Keratinocyte (primary cell): Measurements from ENCODE around the gene SYNPR. TPM values are rescaled to one million over a fixed set of nuclear protein-coding genes. Genes with fewer than 3 reads are reported as not detected.

Experiments used
- DNase-seq: peaks from one replicate; pipeline ENCODE4 v3.0.0-alpha.2; 2011; ENCODE audit warnings: low read depth, missing footprints, low spot score
- FAIRE-seq: peaks from 2 replicates; lab custom pipeline; 2011; peaks lifted over from hg19 to GRCh38; lab: Jason Lieb, UNC
- H2AFZ ChIP-seq: 2 replicates; pipeline ENCODE4 v1.6.0; 2012; ENCODE audit warnings: low read length, control low read depth, inconsistent platforms; ENCODE audit not compliant: control insufficient read depth
- H3K27ac ChIP-seq: 2 replicates; pipeline ENCODE4 v1.5.1; 2011; ENCODE audit warnings: low read length; ENCODE audit not compliant: control insufficient read depth, insufficient read depth
- H3K27me3 ChIP-seq: 3 replicates; pipeline ENCODE4 v1.6.0; 2011; ENCODE audit warnings: low read length; ENCODE audit not compliant: control insufficient read depth, insufficient read depth; ENCODE audit errors: extremely low read depth
- H3K36me3 ChIP-seq, 2 experiments: 2 replicates in 1 of 2; 3 replicates in 1 of 2; pipeline ENCODE4 v1.5.1; 2011; ENCODE audit warnings: low read length in 2 of 2, mild to moderate bottlenecking in 1 of 2; ENCODE audit not compliant: control insufficient read depth in 2 of 2, insufficient read depth in 2 of 2; ENCODE audit errors: extremely low read depth in 1 of 2
- H3K4me1 ChIP-seq: 3 replicates; pipeline ENCODE4 v1.5.1; 2011; ENCODE audit warnings: low read length; ENCODE audit not compliant: control insufficient read depth, insufficient read depth; ENCODE audit errors: extremely low read depth
- H3K4me2 ChIP-seq: 3 replicates; pipeline ENCODE4 v1.6.0; 2011; ENCODE audit warnings: low read depth, low read length; ENCODE audit not compliant: control insufficient read depth, insufficient read depth; ENCODE audit errors: extremely low read depth
- H3K4me3 ChIP-seq, 3 experiments: fragments of 200-600 bp in 1 of 3; sonication (generic) in 1 of 3; 2 replicates in 2 of 3; 3 replicates in 1 of 3; pipeline ENCODE4 v1.5.1; 2011 to 2016; ENCODE audit warnings: low read length in 3 of 3, mild to moderate bottlenecking in 3 of 3, control low read depth in 2 of 3, inconsistent platforms in 1 of 3, low read depth in 1 of 3, mixed read lengths in 1 of 3, mixed run types in 1 of 3, moderate library complexity in 1 of 3; ENCODE audit not compliant: control insufficient read depth in 2 of 3, insufficient read depth in 2 of 3; ENCODE audit errors: extremely low read depth in 1 of 3
- H3K79me2 ChIP-seq: 2 replicates; pipeline ENCODE4 v1.6.0; 2012; ENCODE audit warnings: low read length; ENCODE audit not compliant: control insufficient read depth, insufficient read depth
- H3K9ac ChIP-seq: 3 replicates; pipeline ENCODE4 v1.6.0; 2011; ENCODE audit warnings: low read length; ENCODE audit not compliant: control insufficient read depth, insufficient read depth; ENCODE audit errors: extremely low read depth
- H3K9me1 ChIP-seq: 3 replicates; pipeline ENCODE4 v1.6.0; 2011; ENCODE audit warnings: low read length; ENCODE audit not compliant: control insufficient read depth, insufficient read depth; ENCODE audit errors: extremely low read depth
- H3K9me3 ChIP-seq: 2 replicates; pipeline ENCODE4 v1.5.1; 2012; ENCODE audit warnings: low read depth, low read length; ENCODE audit not compliant: control insufficient read depth
- H4K20me1 ChIP-seq: 3 replicates; pipeline ENCODE4 v1.6.0; 2011; ENCODE audit warnings: low read length; ENCODE audit not compliant: control insufficient read depth, insufficient read depth; ENCODE audit errors: extremely low read depth
- CTCF ChIP-seq, 3 experiments: IDR thresholded peaks in 1 of 3; conservative IDR thresholded peaks in 1 of 3; optimal IDR thresholded peaks in 1 of 3; 2 replicates in 2 of 3; 3 replicates in 1 of 3; pipeline versions ENCODE3 to v1.5.1; 2011; ENCODE audit warnings: low read length in 3 of 3, mild to moderate bottlenecking in 3 of 3, moderate library complexity in 2 of 3, control low read depth in 1 of 3, inconsistent platforms in 1 of 3; ENCODE audit not compliant: insufficient read depth in 2 of 3; ENCODE audit errors: extremely low read depth in 1 of 3
- EZH2 ChIP-seq: IDR thresholded peaks from one replicate; pipeline ENCODE4 v1.6.1; 2012; ENCODE audit warnings: inconsistent platforms, mild to moderate bottlenecking, low read length, moderate library complexity
- dilution Hi-C: fragments of 300-500 bp; cut with MboI; formaldehyde crosslinking; loops from one replicate; pipeline ENCODE4 v1.7.0; 2020; ENCODE audit warnings: low sequenced_read_pairs; ENCODE audit not compliant: extremely low pct_ligation_motif_present
- polyA minus RNA-seq, 3 experiments: library from RNA; depleted of rRNA, polyadenylated mRNA; stranded (reverse); fragments of >200 nt; gene quantifications; 1 replicate in 1 of 3; 2 replicates in 1 of 3; 3 replicates in 1 of 3; pipeline ENCODE4 v1.2.3, GENCODE V29; 2011
- polyA plus RNA-seq, 5 experiments: library from polyadenylated mRNA; depleted of rRNA in 3 of 5; stranded (reverse) in 3 of 5; stranded (forward) in 1 of 5; unstranded in 1 of 5; fragments of >200 nt; gene quantifications; 1 replicate in 1 of 5; 2 replicates in 3 of 5; 3 replicates in 1 of 5; pipeline versions ENCODE4 v1.2.1 to v1.2.3, GENCODE V29; 2011 to 2012; ENCODE audit warnings: missing spikeins in 2 of 5, low read depth in 1 of 5, low replicate concordance in 1 of 5

The SYNPR gene
- polyA plus RNA-seq (not detected in 3 replicates), polyA minus RNA-seq (0.45 TPM in 1 of 3 replicates, not detected in the others)
- not detected for polyA plus RNA-seq (2011; ENCODE audit: low read depth)
- polyA plus RNA-seq (2011; cell fraction: cytosol; rRNA removed) = not detected in 2 replicates
- polyA plus RNA-seq (2011; cell fraction: nucleus; rRNA removed) = not detected in 2 replicates
- not detected in 2 replicates for polyA plus RNA-seq (2012; ENCODE audit: low replicate concordance)
- not detected for polyA minus RNA-seq (2011; cell fraction: cytosol; rRNA and poly(A)+ RNA removed)
- not detected in 2 replicates for polyA minus RNA-seq (2011; cell fraction: nucleus; rRNA and poly(A)+ RNA removed)

GRCh38 chr3:63278171-63279004 is at the start of gene SYNPR:
Gene SYNPR (plus strand): TSS chr3:63278308.
- H4K20me1 ChIP-seq = no peaks in the 10 kb centered on the region
- no peak within 1 kb of the TSS for H2AFZ ChIP-seq
- H3K4me1 ChIP-seq = no peaks in the 10 kb centered on the region
- no peaks in the 10 kb centered on the region for H3K9me1 ChIP-seq
- no peaks in the 10 kb centered on the region for H3K9me3 ChIP-seq
- no peaks in the 10 kb centered on the region for H3K79me2 ChIP-seq
- FAIRE-seq (no peak), DNase-seq (no peak)
- no peak within 1 kb of the TSS for H3K4me2 ChIP-seq
- TF ChIP-seq CTCF (optimal IDR thresholded peaks at IDR 0.05 in 1 of 3, IDR thresholded peaks at IDR 0.05 in 1 of 3, conservative IDR thresholded peaks at IDR 0.05 in 1 of 3; ENCODE audit: extremely low read depth in 1 of 3, insufficient read depth in 2 of 3, low read length in 3 of 3) (no peak), EZH2 (peak; percentile 67)
- no peak within 1 kb of the TSS for H3K27ac ChIP-seq
- dilution Hi-C loops = no loop called here
- H3K36me3 ChIP-seq = no peaks in the 10 kb centered on the region
- H3K9ac ChIP-seq = no peak within 1 kb of the TSS
- H3K4me3 ChIP-seq = no peak within 1 kb of the TSS
- H3K27me3 ChIP-seq = peaks cover 25% of the 10 kb centered on the region

- no peak overlapping the region for H3K4me3 ChIP-seq
- H3K4me2 ChIP-seq = peak overlapping the region; percentile 56
- TF ChIP-seq EZH2 (no peak), CTCF (optimal IDR thresholded peaks at IDR 0.05 in 1 of 3, IDR thresholded peaks at IDR 0.05 in 1 of 3, conservative IDR thresholded peaks at IDR 0.05 in 1 of 3; ENCODE audit: extremely low read depth in 1 of 3, insufficient read depth in 2 of 3, low read length in 3 of 3) (peak; percentile 27 to 59 (median 48))
- H4K20me1 ChIP-seq = no peaks in the 10 kb centered on the region
- H3K9ac ChIP-seq = no peak overlapping the region
- no peaks in the 10 kb centered on the region for H3K9me1 ChIP-seq
- H3K4me1 ChIP-seq = no peaks in the 10 kb centered on the region
- DNase-seq = no peak
- no peak overlapping the region for H3K27ac ChIP-seq
- FAIRE-seq = peak; percentile 53
- no peaks in the 10 kb centered on the region for H3K79me2 ChIP-seq
- dilution Hi-C loops = no loop called here
- no peaks in the 10 kb centered on the region for H3K36me3 ChIP-seq
- no peaks in the 10 kb centered on the region for H3K9me3 ChIP-seq
- peak overlapping the region; percentile 88 for H2AFZ ChIP-seq
- H3K27me3 ChIP-seq = peaks cover 4% of the 10 kb centered on the region
Measured at GRCh38 chr3:63228677-63229076, 49.4 kb upstream of the SYNPR start.
